ENCODE results near the gene GAGE1.

GRCh38 chrX:49656533-49656932 lies 57.7 kb downstream of the GAGE1 start:
- TF ChIP-seq CTCF (IDR thresholded peaks at IDR 0.05; ENCODE audit: insufficient read depth, low read depth, low read length) (no peak), EZH2 (IDR thresholded peaks at IDR 0.05; ENCODE audit: insufficient read depth, low read length) (no peak)
